H9 (cell line): ENCODE measurements around the gene UBALD2. TPM values are rescaled to one million over a fixed set of nuclear protein-coding genes. Genes with fewer than 3 reads are reported as not detected.

Source experiments
- DNase-seq: peaks from one replicate; pipeline ENCODE4 v3.0.0-alpha.2; 2017
- H2AFZ ChIP-seq: one replicate; pipeline ENCODE4 v1.6.1; 2013; ENCODE audit warnings: mild to moderate bottlenecking, low read length, control low read depth, moderate library complexity
- H2AK5ac ChIP-seq: 2 replicates; pipeline ENCODE4 v1.6.1; 2013; ENCODE audit warnings: low read length, control low read depth, mixed read lengths; ENCODE audit not compliant: insufficient read length
- H2BK120ac ChIP-seq: one replicate; pipeline ENCODE4 v1.6.1; 2013; ENCODE audit warnings: low read depth, mild to moderate bottlenecking, low read length, control low read depth, inconsistent platforms; ENCODE audit not compliant: poor library complexity, severe bottlenecking
- H2BK12ac ChIP-seq: 2 replicates; pipeline ENCODE4 v1.6.1; 2013; ENCODE audit warnings: low read length, control low read depth, mixed read lengths, low read depth; ENCODE audit not compliant: insufficient read length
- H2BK15ac ChIP-seq: 2 replicates; pipeline ENCODE4 v1.6.1; 2013; ENCODE audit warnings: low read depth, low read length, control low read depth
- H2BK20ac ChIP-seq: one replicate; pipeline ENCODE4 v1.6.1; 2013; ENCODE audit warnings: low read depth, mild to moderate bottlenecking, low read length, control low read depth, inconsistent platforms; ENCODE audit not compliant: poor library complexity, severe bottlenecking
- H2BK5ac ChIP-seq: 2 replicates; pipeline ENCODE4 v1.6.1; 2013; ENCODE audit warnings: low read length, control low read depth, mixed read lengths; ENCODE audit not compliant: insufficient read length
- H3K14ac ChIP-seq: 2 replicates; pipeline ENCODE4 v1.6.1; 2013; ENCODE audit warnings: low read length, control low read depth; ENCODE audit not compliant: insufficient read depth
- H3K18ac ChIP-seq: 2 replicates; pipeline ENCODE4 v1.6.1; 2013; ENCODE audit warnings: low read depth, mild to moderate bottlenecking, mixed read lengths, low read length, control low read depth; ENCODE audit not compliant: insufficient read length
- H3K23ac ChIP-seq: 2 replicates; pipeline ENCODE4 v1.6.1; 2013; ENCODE audit warnings: low read length, control low read depth, mixed read lengths, low read depth; ENCODE audit not compliant: insufficient read length
- H3K23me2 ChIP-seq: 2 replicates; pipeline ENCODE4 v1.6.1; 2013; ENCODE audit warnings: low read depth, mild to moderate bottlenecking, mixed read lengths, low read length, control low read depth; ENCODE audit not compliant: insufficient read length, poor library complexity, severe bottlenecking
- H3K27ac ChIP-seq: 2 replicates; pipeline ENCODE4 v1.5.1; 2013; ENCODE audit warnings: low read length, control low read depth, mixed read lengths, low read depth; ENCODE audit not compliant: insufficient read length
- H3K27me3 ChIP-seq: 2 replicates; pipeline ENCODE4 v1.6.1; 2013; ENCODE audit warnings: low read length, control low read depth, inconsistent platforms; ENCODE audit not compliant: insufficient read depth
- H3K4ac ChIP-seq: 2 replicates; pipeline ENCODE4 v1.6.1; 2013; ENCODE audit warnings: low read depth, mild to moderate bottlenecking, control low read depth, inconsistent platforms, low read length, moderate library complexity
- H3K4me1 ChIP-seq: 2 replicates; pipeline ENCODE4 v1.6.1; 2013; ENCODE audit warnings: low read length, control low read depth, inconsistent platforms; ENCODE audit not compliant: insufficient read depth
- H3K4me2 ChIP-seq: 2 replicates; pipeline ENCODE4 v1.6.1; 2013; ENCODE audit warnings: low read length, control low read depth, mixed read lengths; ENCODE audit not compliant: insufficient read length, insufficient read depth
- H3K56ac ChIP-seq: 2 replicates; pipeline ENCODE4 v1.6.1; 2013; ENCODE audit warnings: low read depth, mild to moderate bottlenecking, mixed read lengths, low read length, control low read depth; ENCODE audit not compliant: insufficient read length
- H3K79me1 ChIP-seq: 2 replicates; pipeline ENCODE4 v1.6.1; 2013; ENCODE audit warnings: low read depth, mild to moderate bottlenecking, moderate library complexity, low read length, control low read depth, inconsistent platforms; ENCODE audit not compliant: insufficient read depth, poor library complexity, severe bottlenecking
- H3K79me2 ChIP-seq: 2 replicates; pipeline ENCODE4 v1.6.1; 2013; ENCODE audit warnings: low read length, control low read depth, inconsistent platforms; ENCODE audit not compliant: insufficient read depth
- H3K9ac ChIP-seq: 2 replicates; pipeline ENCODE4 v1.6.1; 2013; ENCODE audit warnings: low read length, control low read depth, mixed read lengths; ENCODE audit not compliant: insufficient read length; ENCODE audit errors: extremely low read depth
- H3K9me3 ChIP-seq: one replicate; pipeline ENCODE4 v1.6.1; 2013; ENCODE audit warnings: low read depth, low read length, inconsistent platforms; ENCODE audit not compliant: control insufficient read depth
- H3T11ph ChIP-seq: one replicate; pipeline ENCODE4 v1.6.1; 2013; ENCODE audit warnings: mild to moderate bottlenecking, low read length, control low read depth, inconsistent platforms
- H4K20me1 ChIP-seq: one replicate; pipeline ENCODE4 v1.6.1; 2013; ENCODE audit not compliant: control insufficient read depth, insufficient read length, insufficient read depth
- H4K5ac ChIP-seq: 2 replicates; pipeline ENCODE4 v1.6.1; 2013; ENCODE audit warnings: low read depth, mild to moderate bottlenecking, mixed read lengths, low read length, control low read depth; ENCODE audit not compliant: insufficient read length
- H4K8ac ChIP-seq: replicated peaks from 2 replicates; pipeline ENCODE4 v1.6.1; 2013; ENCODE audit warnings: low read length, control low read depth, mixed read lengths, low read depth; ENCODE audit not compliant: insufficient read length
- H4K91ac ChIP-seq: 2 replicates; pipeline ENCODE4 v1.6.1; 2013; ENCODE audit warnings: low read depth, mild to moderate bottlenecking, moderate library complexity, mixed read lengths, low read length, control low read depth; ENCODE audit not compliant: insufficient read length
- H3K27ac Mint-ChIP-seq, 3 experiments: 2 replicates in 2 of 3; 3 replicates in 1 of 3; pipeline ENCODE4 v1.8.0; 2020 to 2021; ENCODE audit warnings: mixed read lengths in 3 of 3, mild to moderate bottlenecking in 1 of 3, moderate library complexity in 1 of 3
- H3K27me3 Mint-ChIP-seq: 2 replicates; pipeline ENCODE4 v1.8.0; 2021; ENCODE audit warnings: low read depth, mild to moderate bottlenecking, moderate library complexity, mixed read lengths
- H3K36me3 Mint-ChIP-seq, 3 experiments: 2 replicates in 2 of 3; 3 replicates in 1 of 3; pipeline ENCODE4 v1.8.0; 2020 to 2021; ENCODE audit warnings: low read depth in 3 of 3, mixed read lengths in 3 of 3; ENCODE audit not compliant: insufficient read depth in 1 of 3
- H3K4me1 Mint-ChIP-seq, 2 experiments: 2 replicates each; pipeline ENCODE4 v1.8.0; 2020; ENCODE audit warnings: mixed read lengths in 2 of 2
- H3K4me3 Mint-ChIP-seq, 2 experiments: 2 replicates in 1 of 2; 3 replicates in 1 of 2; pipeline ENCODE4 v1.8.0; 2020 to 2021; ENCODE audit warnings: mild to moderate bottlenecking in 2 of 2, mixed read lengths in 2 of 2, moderate library complexity in 1 of 2
- H3K9me3 Mint-ChIP-seq, 2 experiments: 2 replicates in 1 of 2; 3 replicates in 1 of 2; pipeline ENCODE4 v1.8.0; 2020; ENCODE audit warnings: mild to moderate bottlenecking in 2 of 2, mixed read lengths in 2 of 2, moderate library complexity in 1 of 2
- WGBS: extraction: QIAGEN DNeasy Blood & Tissue Kit; methylation state at CpG from one replicate; pipeline ENCODE4 v1.1.7; 2013; ENCODE audit warnings: missing lambda C conversion rate, low lambda C conversion rate, mixed read lengths; ENCODE audit not compliant: insufficient read length; ENCODE audit errors: extremely low coverage; 5-methylcytosine and 5-hydroxymethylcytosine counted together
- total RNA-seq: library from RNA; stranded (reverse); gene quantifications from 2 replicates; pipeline ENCODE4 v1.2.1, GENCODE V29; 2021
- TF ChIP-seq, protein P1 (sequence below): fragments of 200-600 bp; sonication (generic); conservative IDR thresholded peaks from 3 replicates; pipeline ENCODE4 v1.8.0; 2021; ENCODE audit warnings: antibody characterized with exemption, mild to moderate bottlenecking

The UBALD2 gene
- total RNA-seq, 1 experiment from 2014 or later, result 25.8 TPM

DNA sequence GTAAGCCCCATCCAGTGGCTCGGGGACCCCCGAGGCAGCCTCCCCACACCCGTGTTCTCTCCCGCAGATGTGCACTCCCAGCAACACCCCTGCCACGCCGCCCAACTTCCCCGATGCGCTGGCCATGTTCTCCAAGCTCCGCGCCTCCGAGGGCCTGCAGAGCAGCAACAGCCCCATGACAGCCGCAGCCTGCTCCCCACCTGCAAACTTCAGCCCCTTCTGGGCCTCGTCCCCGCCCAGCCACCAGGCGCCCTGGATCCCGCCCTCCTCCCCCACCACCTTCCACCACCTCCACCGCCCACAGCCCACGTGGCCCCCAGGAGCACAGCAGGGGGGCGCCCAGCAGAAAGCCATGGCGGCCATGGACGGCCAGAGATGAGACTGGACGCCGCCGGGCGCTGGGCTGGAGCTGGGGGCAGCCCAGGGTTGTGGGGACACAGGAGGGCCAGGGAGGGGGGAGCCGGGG, 5.0 kb downstream of the UBALD2 start:
- Histone ChIP-seq H2AK5ac (no peak overlapping the region), H2BK5ac (no peak overlapping the region), H3K56ac (no peak overlapping the region), H3T11ph (no peak overlapping the region), H2BK20ac (no peak overlapping the region), H4K91ac (no peak overlapping the region), H4K20me1 (no peaks in the 10 kb centered on the region), H2BK12ac (no peak overlapping the region), H3K79me1 (peaks cover 7% of the 10 kb centered on the region), H3K4me1 (peaks cover 5% of the 10 kb centered on the region), H3K4me2 (no peak overlapping the region), H3K23me2 (peaks cover 4% of the 10 kb centered on the region), H3K79me2 (peaks cover 2% of the 10 kb centered on the region; the same call in 1 of the 2 replicates), H3K14ac (no peak overlapping the region), H4K8ac (no peak overlapping the region), H3K9me3 (no peaks in the 10 kb centered on the region), H3K18ac (no peak overlapping the region), H3K27me3 (no peaks in the 10 kb centered on the region), H2AFZ (no peak overlapping the region), H2BK15ac (no peak overlapping the region), H2BK120ac (no peak overlapping the region), H3K4ac (no peak overlapping the region), H3K27ac (no peak overlapping the region), H4K5ac (no peak overlapping the region), H3K9ac (no peak overlapping the region), H3K23ac (no peak overlapping the region)
- H3K27me3 Mint-ChIP-seq, result no peaks in the 10 kb centered on the region
- no peak overlapping the region for H3K4me3 Mint-ChIP-seq
- H3K4me1 Mint-ChIP-seq, result peaks cover 31 to 49% of the 10 kb centered on the region in 2 experiments
- no CpG with 5 or more reads among the region's 26 CpGs for WGBS
- no peak for DNase-seq
- peaks cover 2 to 15% (median 10%) of the 10 kb centered on the region in 3 experiments; a peak in 6 of 7 replicates for H3K36me3 Mint-ChIP-seq
- TF ChIP-seq, protein P1, sequence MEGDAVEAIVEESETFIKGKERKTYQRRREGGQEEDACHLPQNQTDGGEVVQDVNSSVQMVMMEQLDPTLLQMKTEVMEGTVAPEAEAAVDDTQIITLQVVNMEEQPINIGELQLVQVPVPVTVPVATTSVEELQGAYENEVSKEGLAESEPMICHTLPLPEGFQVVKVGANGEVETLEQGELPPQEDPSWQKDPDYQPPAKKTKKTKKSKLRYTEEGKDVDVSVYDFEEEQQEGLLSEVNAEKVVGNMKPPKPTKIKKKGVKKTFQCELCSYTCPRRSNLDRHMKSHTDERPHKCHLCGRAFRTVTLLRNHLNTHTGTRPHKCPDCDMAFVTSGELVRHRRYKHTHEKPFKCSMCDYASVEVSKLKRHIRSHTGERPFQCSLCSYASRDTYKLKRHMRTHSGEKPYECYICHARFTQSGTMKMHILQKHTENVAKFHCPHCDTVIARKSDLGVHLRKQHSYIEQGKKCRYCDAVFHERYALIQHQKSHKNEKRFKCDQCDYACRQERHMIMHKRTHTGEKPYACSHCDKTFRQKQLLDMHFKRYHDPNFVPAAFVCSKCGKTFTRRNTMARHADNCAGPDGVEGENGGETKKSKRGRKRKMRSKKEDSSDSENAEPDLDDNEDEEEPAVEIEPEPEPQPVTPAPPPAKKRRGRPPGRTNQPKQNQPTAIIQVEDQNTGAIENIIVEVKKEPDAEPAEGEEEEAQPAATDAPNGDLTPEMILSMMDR, result no peak
- no peak overlapping the region for H3K27ac Mint-ChIP-seq
- no peaks in the 10 kb centered on the region for H3K9me3 Mint-ChIP-seq
